GM19351 (cell line): ENCODE results near the gene USP38.
"Not testable (repeated sequence)": the region's sequence is repeated elsewhere in the genome, so short reads cannot be mapped to it uniquely, and the experiment has no call there.

Experiments used
- ATAC-seq: cut with Tn5 transposase; IDR thresholded peaks from one replicate; pipeline ENCODE4 v1.9.1; 2021; ENCODE audit warnings: mild to moderate bottlenecking, moderate library complexity; ENCODE audit not compliant: unreplicated experiment

USP38 gene

GRCh38 chr4:143203577-143203976 lies 18.9 kb downstream of the USP38 start:
- no peak for ATAC-seq

- no peak for ATAC-seq
Observed at GRCh38 chr4:143207555-143207954, 22.8 kb downstream of the USP38 start.

GRCh38 chr4:143212566-143212965 lies 27.8 kb downstream of the USP38 start:
- ATAC-seq, result no peak

GRCh38 chr4:143215873-143216272 lies 31.2 kb downstream of the USP38 start:
- no peak for ATAC-seq

GRCh38 chr4:143224255-143224654 lies 39.5 kb downstream of the USP38 start:
- no peak for ATAC-seq

- ATAC-seq, result no peak
Observed at GRCh38 chr4:143225167-143225566, 40.5 kb downstream of the USP38 start.

- ATAC-seq, result peak; percentile 72
Observed at GRCh38 chr4:143230683-143231082, 46.0 kb downstream of the USP38 start.

- ATAC-seq, result no peak
Observed at GRCh38 chr4:143232277-143232676, 47.6 kb downstream of the USP38 start.

GRCh38 chr4:143234153-143234552 lies 49.4 kb downstream of the USP38 start:
- ATAC-seq, result no peak

GRCh38 chr4:143237195-143237594 lies 52.5 kb downstream of the USP38 start:
- not testable (repeated sequence) for ATAC-seq

GRCh38 chr4:143240939-143241679 lies 56.4 kb downstream of the USP38 start:
- no peak for ATAC-seq

GRCh38 chr4:143241892-143242291 lies 57.2 kb downstream of the USP38 start:
- ATAC-seq, result no peak

GRCh38 chr4:143243041-143243440 lies 58.3 kb downstream of the USP38 start:
- ATAC-seq, result no peak

GRCh38 chr4:143246977-143247376 lies 62.3 kb downstream of the USP38 start:
- no peak for ATAC-seq

- no peak for ATAC-seq
Observed at GRCh38 chr4:143247866-143248265, 63.1 kb downstream of the USP38 start.

GRCh38 chr4:143248827-143249226 lies 64.1 kb downstream of the USP38 start:
- no peak for ATAC-seq

GRCh38 chr4:143250617-143251016 lies 65.9 kb downstream of the USP38 start:
- ATAC-seq, result no peak

GRCh38 chr4:143251348-143251747 lies 66.6 kb downstream of the USP38 start:
- no peak for ATAC-seq

GRCh38 chr4:143251779-143252178 lies 67.1 kb downstream of the USP38 start:
- no peak for ATAC-seq

GRCh38 chr4:143252478-143252877 lies 67.8 kb downstream of the USP38 start:
- no peak for ATAC-seq

- ATAC-seq, result no peak
Observed at GRCh38 chr4:143253166-143253565, 68.4 kb downstream of the USP38 start.

GRCh38 chr4:143254491-143255226 lies 69.9 kb downstream of the USP38 start:
- ATAC-seq, result no peak
